Muscle of leg (tissue), 11 donors: ENCODE results near the gene BIRC6. TPM values are rescaled to one million over a fixed set of nuclear protein-coding genes. Genes with fewer than 3 reads are reported as not detected.

ENCODE experiments used
- DNase-seq: peaks from one replicate; pipeline ENCODE4 v3.0.0; 2013
- H3K27ac ChIP-seq: one replicate; pipeline ENCODE4 v1.5.1; 2013; ENCODE audit warnings: mild to moderate bottlenecking, low read length, control low read depth
- H3K27me3 ChIP-seq: one replicate; pipeline ENCODE4 v1.6.1; 2013; ENCODE audit warnings: low read length; ENCODE audit not compliant: control insufficient read depth, insufficient read depth
- H3K36me3 ChIP-seq: one replicate; pipeline ENCODE4 v1.6.1; 2013; ENCODE audit warnings: low read length; ENCODE audit not compliant: control insufficient read depth, insufficient read depth
- H3K4me1 ChIP-seq: one replicate; pipeline ENCODE4 v1.6.1; 2013; ENCODE audit warnings: low read length; ENCODE audit not compliant: control insufficient read depth, insufficient read depth
- H3K4me3 ChIP-seq: one replicate; pipeline ENCODE4 v1.5.1; 2013; ENCODE audit warnings: low read length, control low read depth
- H3K9me3 ChIP-seq: replicated peaks from 2 replicates; pipeline ENCODE4 v1.6.1; 2013; ENCODE audit warnings: low read depth, low read length; ENCODE audit not compliant: control insufficient read depth
- WGBS: methylation state at CpG from one replicate; pipeline ENCODE4 v1.1.5; 2013; ENCODE audit warnings: missing lambda C conversion rate; ENCODE audit not compliant: insufficient coverage; 5-methylcytosine and 5-hydroxymethylcytosine counted together
- polyA plus RNA-seq, 8 donors: library from polyadenylated mRNA; unstranded; fragments of 120-200 nt; gene quantifications; one replicate each; pipeline versions ENCODE4 v1.2.1 to v1.2.3, GENCODE V29; 2013; ENCODE audit warnings: inconsistent platforms in 1 of 8, low replicate concordance in 1 of 8; ENCODE audit not compliant: insufficient read length in 8 of 8, insufficient read depth in 1 of 8
- total RNA-seq: library from RNA; stranded (reverse); fragments of 120-200 nt; gene quantifications from one replicate; pipeline ENCODE4 v1.2.4, GENCODE V29; 2013

BIRC6 gene
- total and polyA plus RNA-seq, 9 donors: 34.4 to 73.9 (median 45.2) TPM

- Histone ChIP-seq H3K4me1 (no peaks in the 10 kb centered on the region), H3K27me3 (no peaks in the 10 kb centered on the region), H3K4me3 (no peak overlapping the region), H3K36me3 (peaks cover 11% of the 10 kb centered on the region), H3K9me3 (no peaks in the 10 kb centered on the region), H3K27ac (no peak overlapping the region)
- DNase-seq: no peak
- WGBS: 90% methylated on average over 3 of the region's 3 CpGs
These were observed 299.2 kb downstream of the BIRC6 start for GRCh38 chr2:32656069-32656468.

DNA sequence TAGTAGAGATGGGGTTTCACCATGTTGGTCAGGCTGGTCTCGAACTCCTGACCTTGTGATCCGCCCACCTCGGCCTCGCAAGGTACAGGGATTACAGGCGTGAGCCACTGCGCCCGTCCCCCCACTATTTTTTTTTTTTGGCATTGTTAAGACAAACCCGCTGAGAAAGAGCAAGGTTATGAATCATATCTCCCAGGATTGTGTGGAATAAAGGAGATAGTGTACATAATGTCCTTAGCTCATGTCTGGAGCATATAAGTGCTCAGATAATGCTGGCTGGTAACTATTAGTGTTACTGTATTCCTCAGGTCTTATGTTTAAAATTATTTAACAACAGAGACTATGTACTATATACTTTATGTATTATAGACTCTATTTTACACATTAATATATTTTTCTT is 307.0 kb downstream of the BIRC6 start:
- no peak overlapping the region for H3K4me3 ChIP-seq
- no peaks in the 10 kb centered on the region for H3K9me3 ChIP-seq
- H3K36me3 ChIP-seq: peaks cover 2% of the 10 kb centered on the region
- no peak for DNase-seq
- WGBS: 95% methylated on average over 7 of the region's 8 CpGs
- no peaks in the 10 kb centered on the region for H3K4me1 ChIP-seq
- H3K27me3 ChIP-seq: no peaks in the 10 kb centered on the region
- H3K27ac ChIP-seq: no peak overlapping the region

DNA sequence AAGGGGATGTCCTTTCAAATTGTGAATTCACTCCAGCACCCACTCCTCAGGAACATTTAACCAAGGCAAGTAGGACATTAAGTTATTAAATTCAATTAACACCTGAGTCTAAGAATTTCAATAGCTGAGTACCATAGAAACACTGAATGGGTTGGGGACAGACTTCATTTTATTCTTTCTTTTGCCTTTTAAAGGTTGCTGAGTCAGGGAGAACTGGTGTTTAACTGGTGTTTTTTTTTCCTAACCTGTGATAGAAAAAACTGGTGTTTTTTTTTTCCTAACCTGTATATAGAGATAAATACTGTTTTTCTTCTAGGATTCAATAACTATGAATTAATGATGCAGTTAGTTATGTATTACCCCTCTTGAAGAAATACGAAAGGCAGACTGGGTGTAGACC is 309.9 kb downstream of the BIRC6 start:
- no peak overlapping the region for H3K27ac ChIP-seq
- H3K36me3 ChIP-seq: peaks cover 2% of the 10 kb centered on the region
- DNase-seq: no peak
- no CpG with 5 or more reads among the region's 1 CpG for WGBS
- no peaks in the 10 kb centered on the region for H3K4me1 ChIP-seq
- no peaks in the 10 kb centered on the region for H3K9me3 ChIP-seq
- H3K27me3 ChIP-seq: no peaks in the 10 kb centered on the region
- H3K4me3 ChIP-seq: no peak overlapping the region

DNA sequence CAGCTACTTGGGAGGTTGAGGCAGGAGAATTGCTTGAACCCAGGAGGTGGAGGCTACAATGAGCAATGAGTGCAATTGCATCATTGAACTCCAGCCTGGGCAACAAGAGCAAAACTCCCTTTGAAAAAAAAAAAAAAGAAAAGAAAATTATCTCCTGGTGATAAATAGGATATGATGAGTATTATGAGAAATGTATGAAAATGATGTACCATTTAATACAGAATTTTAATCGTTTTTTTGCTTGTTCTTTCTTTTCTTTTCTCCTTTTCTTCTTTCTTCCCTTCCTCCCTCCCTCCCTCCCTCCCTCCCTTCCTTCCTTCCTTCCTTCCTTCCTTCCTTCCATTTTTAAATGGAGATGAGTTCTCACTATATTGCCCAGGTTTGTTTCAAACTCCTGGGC is 311.4 kb downstream of the BIRC6 start:
- DNase-seq: no peak
- Histone ChIP-seq H3K36me3 (peaks cover 2% of the 10 kb centered on the region), H3K9me3 (no peaks in the 10 kb centered on the region), H3K4me3 (no peak overlapping the region), H3K27me3 (no peaks in the 10 kb centered on the region), H3K27ac (no peak overlapping the region), H3K4me1 (no peaks in the 10 kb centered on the region)
- no CpG with 5 or more reads among the region's 1 CpG for WGBS

Other genes with a start within 250 kb of the BIRC6 start
- 19.0 TPM for gene SLC30A6, start 191.2 kb upstream of the BIRC6 start, total RNA-seq
- 10 to 100 TPM; 12.9 to 17.7 (median 14.9) TPM for gene SLC30A6, start 191.2 kb upstream of the BIRC6 start, polyA plus RNA-seq
- 0.40 TPM for gene NLRC4, start 92.1 kb upstream of the BIRC6 start, total RNA-seq
- 1 to 10 TPM in 4 of 8 donors, under 1 TPM in 4; 0.65 to 1.1 (median 1.00) TPM for gene NLRC4, start 92.1 kb upstream of the BIRC6 start, polyA plus RNA-seq
- 36.4 TPM for gene YIPF4, start 79.1 kb upstream of the BIRC6 start, total RNA-seq
- gene YIPF4, start 79.1 kb upstream of the BIRC6 start, polyA plus RNA-seq: 10 to 100 TPM; 33.4 to 48.4 (median 38.2) TPM